BE2C (cell line): ENCODE data around the gene KRTAP12-3.

Experiments used
- DNase-seq: peaks from one replicate; pipeline ENCODE4 v3.0.0-alpha.2; 2020
- H3K27me3 ChIP-seq: fragments of 250-450 bp; sonication (Bioruptor Pico); 2 replicates; pipeline ENCODE4 v1.5.1; 2020; ENCODE audit warnings: mild to moderate bottlenecking
- H3K36me3 ChIP-seq: fragments of 250-450 bp; sonication (Bioruptor Pico); 2 replicates; pipeline ENCODE4 v1.5.1; 2020; ENCODE audit warnings: mild to moderate bottlenecking
- H3K4me1 ChIP-seq: fragments of 250-450 bp; sonication (Bioruptor Pico); 2 replicates; pipeline ENCODE4 v1.5.1; 2020
- H3K4me3 ChIP-seq: 2 replicates; pipeline ENCODE4 v1.5.1; 2011; ENCODE audit warnings: low read depth, low read length
- H3K9me3 ChIP-seq: fragments of 250-450 bp; sonication (Bioruptor Pico); 2 replicates; pipeline ENCODE4 v1.5.1; 2020
- CTCF ChIP-seq: IDR thresholded peaks from 2 replicates; pipeline ENCODE4 v1.5.1; 2012; ENCODE audit warnings: mild to moderate bottlenecking, low read depth, low read length

Gene KRTAP12-3

GRCh38 chr21:44706026-44706705 lies 48.4 kb downstream of the KRTAP12-3 start:
- no peak overlapping the region for H3K4me3 ChIP-seq
- no peaks in the 10 kb centered on the region for H3K4me1 ChIP-seq
- H3K27me3 ChIP-seq: peaks cover 87% of the 10 kb centered on the region
- H3K36me3 ChIP-seq: no peaks in the 10 kb centered on the region
- no peak for TF ChIP-seq CTCF
- no peak for DNase-seq
- H3K9me3 ChIP-seq: no peaks in the 10 kb centered on the region

- no peaks in the 10 kb centered on the region for H3K9me3 ChIP-seq
- no peaks in the 10 kb centered on the region for H3K36me3 ChIP-seq
- no peak overlapping the region for H3K4me3 ChIP-seq
- H3K27me3 ChIP-seq: peaks cover 86% of the 10 kb centered on the region
- no peak for TF ChIP-seq CTCF
- DNase-seq: no peak
- no peaks in the 10 kb centered on the region for H3K4me1 ChIP-seq
Observed at GRCh38 chr21:44706706-44707581, 49.2 kb downstream of the KRTAP12-3 start.
